Activated CD8-positive, alpha-beta memory T cell treated with anti-CD3 and anti-CD28 coated beads for 36 hours (primary cell): Measurements from ENCODE around the gene PTPRS. TPM values are rescaled to one million over a fixed set of nuclear protein-coding genes. Genes with fewer than 3 reads are reported as not detected.

Experiments used
- CTCF ChIA-PET: fragments of 350-600 bp; sonication (Branson Sonifier 250); formaldehyde crosslinking; loops from one replicate; lab custom pipeline; 2021; ENCODE audit warnings: antibody characterized with exemption; lab: Charles Lee
- POLR2A ChIA-PET: fragments of 350-600 bp; sonication (Branson Sonifier 250); formaldehyde crosslinking; loops from one replicate; lab custom pipeline; 2021; ENCODE audit warnings: antibody characterized with exemption; lab: Charles Lee
- total RNA-seq, 2 experiments: library from RNA; stranded (reverse); gene quantifications; one replicate each; pipeline ENCODE4 v1.2.3, GENCODE V29; 2021

PTPRS gene
- total RNA-seq, 2 experiments from 2014 or later: 0.93 to 1.3 TPM

- CTCF ChIA-PET: interaction anchor here (0.5 kb wide), 1 partner anchor 46 kb away, joined by 3 read pairs; no protein-coding TSS in a partner anchor
- POLR2A ChIA-PET: no interaction called here
Observed at GRCh38 chr19:5294403-5295160, 46.0 kb downstream of the PTPRS start.

- CTCF ChIA-PET: interaction anchor here (0.5 to 0.6 kb wide), 2 partner anchors 34 to 46 kb away, joined by 3 read pairs; no protein-coding TSS in a partner anchor
- POLR2A ChIA-PET: no interaction called here
Observed at GRCh38 chr19:5293612-5294378, 46.8 kb downstream of the PTPRS start.

GRCh38 chr19:5292822-5293611 is 47.6 kb downstream of the PTPRS start:
- CTCF ChIA-PET: no interaction called here
- POLR2A ChIA-PET: no interaction called here

GRCh38 chr19:5292453-5292821 is 48.2 kb downstream of the PTPRS start:
- ChIA-PET POLR2A (no interaction called here), CTCF (no interaction called here)

- ChIA-PET POLR2A (no interaction called here), CTCF (no interaction called here)
Observed at GRCh38 chr19:5291588-5292193, 48.9 kb downstream of the PTPRS start.

Other genes with a start within 250 kb of the PTPRS start
- gene ZNRF4, start 114.6 kb upstream of the PTPRS start, total RNA-seq: not detected
- under 1 TPM; 0.27 to 0.48 TPM for gene TINCR, start 227.1 kb upstream of the PTPRS start, total RNA-seq